ENCODE measurements around the gene RAD52.

DNA sequence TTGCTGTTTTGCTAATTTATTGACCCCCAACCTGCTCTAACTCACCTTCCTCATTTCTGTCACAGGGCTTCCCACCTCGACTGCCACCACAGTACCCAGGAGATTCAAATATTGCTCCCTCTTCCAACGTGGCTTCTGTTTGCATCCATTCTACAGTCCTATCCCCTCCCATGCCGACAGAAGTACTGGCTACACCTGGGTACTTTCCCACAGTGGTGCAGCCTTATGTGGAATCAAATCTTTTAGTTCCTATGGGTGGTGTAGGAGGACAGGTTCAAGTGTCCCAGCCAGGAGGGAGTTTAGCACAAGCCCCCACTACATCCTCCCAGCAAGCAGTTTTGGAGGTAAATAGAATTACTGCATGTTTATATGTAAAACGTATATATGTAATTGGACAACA lies 68.8 kb downstream of the RAD52 start:
- TF ChIP-seq, protein P1, sequence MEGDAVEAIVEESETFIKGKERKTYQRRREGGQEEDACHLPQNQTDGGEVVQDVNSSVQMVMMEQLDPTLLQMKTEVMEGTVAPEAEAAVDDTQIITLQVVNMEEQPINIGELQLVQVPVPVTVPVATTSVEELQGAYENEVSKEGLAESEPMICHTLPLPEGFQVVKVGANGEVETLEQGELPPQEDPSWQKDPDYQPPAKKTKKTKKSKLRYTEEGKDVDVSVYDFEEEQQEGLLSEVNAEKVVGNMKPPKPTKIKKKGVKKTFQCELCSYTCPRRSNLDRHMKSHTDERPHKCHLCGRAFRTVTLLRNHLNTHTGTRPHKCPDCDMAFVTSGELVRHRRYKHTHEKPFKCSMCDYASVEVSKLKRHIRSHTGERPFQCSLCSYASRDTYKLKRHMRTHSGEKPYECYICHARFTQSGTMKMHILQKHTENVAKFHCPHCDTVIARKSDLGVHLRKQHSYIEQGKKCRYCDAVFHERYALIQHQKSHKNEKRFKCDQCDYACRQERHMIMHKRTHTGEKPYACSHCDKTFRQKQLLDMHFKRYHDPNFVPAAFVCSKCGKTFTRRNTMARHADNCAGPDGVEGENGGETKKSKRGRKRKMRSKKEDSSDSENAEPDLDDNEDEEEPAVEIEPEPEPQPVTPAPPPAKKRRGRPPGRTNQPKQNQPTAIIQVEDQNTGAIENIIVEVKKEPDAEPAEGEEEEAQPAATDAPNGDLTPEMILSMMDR (IDR thresholded peaks at IDR 0.05), result no peak
- TF ChIP-seq POLR2A (IDR thresholded peaks at IDR 0.05), result no peak
- TF ChIP-seq EP300 (IDR thresholded peaks at IDR 0.05), result no peak
